ENCODE measurements around the gene NTM. TPM values are rescaled to one million over a fixed set of nuclear protein-coding genes. Genes with fewer than 3 reads are reported as not detected.

The NTM gene
- total RNA-seq, 1 donor from 2014 or later, result 4.3 TPM

GRCh38 chr11:131857246-131857645, 486.8 kb downstream of the NTM start:
- Mint-ChIP-seq H3K9me3 (ENCODE audit: low read depth) (no peaks in the 10 kb centered on the region), H3K4me3 (ENCODE audit: low read depth) (no peak overlapping the region), H3K36me3 (ENCODE audit: insufficient read depth) (no peaks in the 10 kb centered on the region), H3K4me1 (ENCODE audit: low read depth) (no peaks in the 10 kb centered on the region), H3K27me3 (peaks cover 32% of the 10 kb centered on the region), H3K27ac (no peak overlapping the region)
- no peak for DNase-seq (ENCODE audit: low spot score, unreplicated experiment)
- no peak for TF ChIP-seq CTCF (IDR thresholded peaks at IDR 0.05; ENCODE audit: unreplicated experiment)

- TF ChIP-seq CTCF (IDR thresholded peaks at IDR 0.05; ENCODE audit: unreplicated experiment), result no peak
- no peak overlapping the region for H3K27ac Mint-ChIP-seq
- no peaks in the 10 kb centered on the region for H3K4me1 Mint-ChIP-seq (ENCODE audit: low read depth)
- H3K36me3 Mint-ChIP-seq (ENCODE audit: insufficient read depth), result no peaks in the 10 kb centered on the region
- peaks cover 37% of the 10 kb centered on the region for H3K27me3 Mint-ChIP-seq
- H3K4me3 Mint-ChIP-seq (ENCODE audit: low read depth), result no peak overlapping the region
- H3K9me3 Mint-ChIP-seq (ENCODE audit: low read depth), result no peaks in the 10 kb centered on the region
- no peak for DNase-seq (ENCODE audit: low spot score, unreplicated experiment)
Measured at GRCh38 chr11:131858505-131858904, 488.1 kb downstream of the NTM start.

GRCh38 chr11:131859538-131860210, 489.3 kb downstream of the NTM start:
- no peak for TF ChIP-seq CTCF (IDR thresholded peaks at IDR 0.05; ENCODE audit: unreplicated experiment)
- H3K4me1 Mint-ChIP-seq (ENCODE audit: low read depth), result no peaks in the 10 kb centered on the region
- DNase-seq (ENCODE audit: low spot score, unreplicated experiment), result no peak
- H3K9me3 Mint-ChIP-seq (ENCODE audit: low read depth), result no peaks in the 10 kb centered on the region
- no peaks in the 10 kb centered on the region for H3K36me3 Mint-ChIP-seq (ENCODE audit: insufficient read depth)
- no peak overlapping the region for H3K27ac Mint-ChIP-seq
- H3K27me3 Mint-ChIP-seq, result peaks cover 42% of the 10 kb centered on the region
- H3K4me3 Mint-ChIP-seq (ENCODE audit: low read depth), result no peak overlapping the region

GRCh38 chr11:131864228-131864627, 493.8 kb downstream of the NTM start:
- H3K27me3 Mint-ChIP-seq, result peaks cover 60% of the 10 kb centered on the region
- no peaks in the 10 kb centered on the region for H3K4me1 Mint-ChIP-seq (ENCODE audit: low read depth)
- no peak for TF ChIP-seq CTCF (IDR thresholded peaks at IDR 0.05; ENCODE audit: unreplicated experiment)
- no peak overlapping the region for H3K27ac Mint-ChIP-seq
- no peak overlapping the region for H3K4me3 Mint-ChIP-seq (ENCODE audit: low read depth)
- H3K9me3 Mint-ChIP-seq (ENCODE audit: low read depth), result no peaks in the 10 kb centered on the region
- H3K36me3 Mint-ChIP-seq (ENCODE audit: insufficient read depth), result no peaks in the 10 kb centered on the region
- no peak for DNase-seq (ENCODE audit: low spot score, unreplicated experiment)

DNA sequence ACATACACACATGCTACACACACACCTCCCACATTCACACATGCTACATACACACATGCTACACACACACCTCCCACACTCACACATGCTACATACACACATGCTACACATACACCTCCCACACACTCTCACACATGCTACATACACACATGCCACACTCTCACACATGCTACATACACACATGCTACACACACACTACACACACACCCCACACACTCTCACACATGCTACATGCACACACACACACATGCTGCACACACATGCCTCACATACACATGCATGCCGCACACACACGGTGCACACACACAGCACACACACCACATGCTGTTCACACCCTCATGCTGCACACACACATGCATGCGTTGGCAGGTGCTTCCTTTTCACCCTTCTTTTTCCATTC, 495.4 kb downstream of the NTM start:
- DNase-seq (ENCODE audit: low spot score, unreplicated experiment), result no peak
- Mint-ChIP-seq H3K4me3 (ENCODE audit: low read depth) (no peak overlapping the region), H3K27me3 (peaks cover 56% of the 10 kb centered on the region), H3K4me1 (ENCODE audit: low read depth) (no peaks in the 10 kb centered on the region), H3K9me3 (ENCODE audit: low read depth) (no peaks in the 10 kb centered on the region), H3K36me3 (ENCODE audit: insufficient read depth) (no peaks in the 10 kb centered on the region), H3K27ac (no peak overlapping the region)
- TF ChIP-seq CTCF (IDR thresholded peaks at IDR 0.05; ENCODE audit: unreplicated experiment), result no peak
